ENCODE measurements around the gene BLTP3B. TPM values are rescaled to one million over a fixed set of nuclear protein-coding genes. Genes with fewer than 3 reads are reported as not detected.

Gene BLTP3B
- total RNA-seq, 1 experiment from 2014 or later: 27.6 TPM

DNA sequence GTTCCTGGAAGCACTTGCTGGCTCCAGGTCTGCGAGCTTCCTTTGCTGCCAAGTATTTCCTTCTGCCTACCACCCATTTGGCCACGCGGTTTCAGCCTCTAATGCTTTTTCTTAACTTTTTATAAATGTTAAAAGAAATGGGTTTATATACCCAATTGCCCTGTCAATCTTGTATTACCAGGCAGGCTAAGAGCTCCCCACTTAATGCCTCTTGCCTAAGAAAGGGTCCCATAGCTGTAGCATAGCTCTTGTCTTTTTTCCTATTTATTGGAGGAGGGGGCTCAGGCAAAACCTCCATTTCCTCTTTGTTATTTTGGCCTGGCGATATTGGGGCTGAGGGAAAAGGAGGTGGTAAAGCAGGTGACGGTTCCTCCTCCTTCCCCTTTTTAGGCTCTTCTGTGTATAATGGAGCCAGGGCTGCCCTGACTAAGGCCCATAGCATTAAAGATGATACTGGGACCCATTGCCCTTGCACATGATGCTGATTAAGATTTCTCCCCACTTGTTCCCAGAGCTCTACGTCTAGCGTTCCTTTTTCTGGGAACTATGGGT is 21.6 kb upstream of the BLTP3B start:
- no peak for DNase-seq (ENCODE audit: low read depth)

DNA sequence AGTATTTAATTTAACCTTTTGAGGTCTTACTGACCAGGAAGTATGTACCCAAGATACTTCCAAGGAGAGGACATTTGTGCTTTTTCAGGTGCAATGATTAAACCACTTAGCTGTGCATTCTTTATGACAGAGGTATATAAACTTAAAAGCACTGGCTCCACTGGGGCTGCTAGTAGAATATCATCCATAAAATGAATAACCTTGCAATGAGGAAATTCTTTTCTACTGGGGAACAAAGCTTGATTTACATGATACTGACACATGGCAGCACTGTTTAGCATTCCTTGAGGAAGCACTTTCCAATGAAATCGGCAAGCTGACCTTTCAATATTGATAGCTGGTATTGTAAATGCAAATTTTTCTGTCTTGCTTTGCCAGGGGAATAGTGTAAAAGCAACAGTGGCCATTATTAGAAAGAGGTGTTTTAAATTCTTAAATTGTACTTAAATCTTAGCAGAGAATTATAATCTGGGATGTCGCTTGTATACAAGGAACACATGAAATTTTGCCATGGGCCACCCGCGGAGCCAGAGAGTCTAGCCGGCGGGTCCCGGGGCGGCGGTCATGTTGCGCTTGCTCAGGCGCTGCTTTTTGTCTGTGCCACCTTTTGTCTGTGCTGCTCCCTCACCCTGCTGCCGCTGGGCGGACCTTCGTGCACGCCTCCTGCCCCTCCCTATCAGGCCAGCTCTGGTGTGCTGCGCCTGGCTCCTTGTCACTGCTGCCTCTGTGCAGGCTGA is 20.9 kb upstream of the BLTP3B start:
- peak; percentile 68 for DNase-seq (ENCODE audit: low read depth)

DNA sequence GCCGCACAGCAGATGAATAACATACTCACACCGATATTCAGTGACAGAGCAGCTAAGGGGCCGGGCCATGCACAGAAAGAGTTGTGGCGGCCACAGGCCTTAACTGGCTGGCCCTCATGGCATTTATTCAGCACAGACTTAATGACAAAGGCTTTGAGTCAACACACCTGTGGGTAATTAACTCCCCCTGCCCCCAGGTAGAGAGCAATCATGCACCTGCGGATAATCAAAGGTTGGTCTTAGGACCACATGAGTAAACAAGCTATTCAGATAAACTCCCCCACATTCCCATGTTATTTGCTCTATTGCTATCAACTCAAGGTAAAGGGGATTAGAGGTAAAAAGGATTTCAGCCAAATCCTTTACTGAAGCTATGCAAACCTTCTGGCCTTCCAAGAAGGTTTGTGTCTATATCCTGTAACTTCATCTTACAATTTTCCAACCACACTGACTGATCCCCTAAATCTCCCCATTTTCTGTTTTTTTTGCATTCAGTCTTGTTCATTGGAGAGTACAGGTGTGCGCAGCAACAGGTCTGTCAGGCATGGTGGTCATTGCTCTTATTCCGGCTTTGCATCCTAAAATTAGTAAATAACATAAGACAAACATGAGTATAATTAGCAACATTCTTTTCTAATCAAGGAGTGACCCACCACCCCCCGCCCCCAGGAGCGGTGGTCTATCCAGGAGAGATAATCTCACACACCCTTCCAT is 16.9 kb upstream of the BLTP3B start:
- DNase-seq (ENCODE audit: low read depth): no peak

DNA sequence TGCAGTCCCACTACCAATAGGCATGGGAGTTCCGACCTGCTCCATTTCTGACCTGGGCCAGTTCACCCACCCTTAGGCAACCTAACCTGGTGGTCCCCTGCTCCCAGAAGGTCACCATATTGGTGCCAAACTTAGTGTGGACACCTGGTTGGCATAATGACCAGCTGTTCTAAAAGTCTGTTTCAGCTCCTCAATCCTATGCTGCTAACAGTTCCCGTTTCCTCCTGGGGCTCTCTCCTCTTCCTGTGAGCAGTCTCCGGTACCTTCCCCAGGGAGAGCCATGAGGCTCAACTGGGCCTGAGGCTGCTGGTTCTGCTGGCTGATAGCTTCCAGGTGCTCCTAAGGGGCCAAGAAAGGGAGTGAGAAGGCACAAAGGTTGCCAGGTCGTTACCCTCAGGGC is 15.9 kb upstream of the BLTP3B start:
- no peak for DNase-seq (ENCODE audit: low read depth)

- no peak for DNase-seq (ENCODE audit: low read depth)
Measured at GRCh38 chr12:100157427-100157821, 14.8 kb upstream of the BLTP3B start.

DNA sequence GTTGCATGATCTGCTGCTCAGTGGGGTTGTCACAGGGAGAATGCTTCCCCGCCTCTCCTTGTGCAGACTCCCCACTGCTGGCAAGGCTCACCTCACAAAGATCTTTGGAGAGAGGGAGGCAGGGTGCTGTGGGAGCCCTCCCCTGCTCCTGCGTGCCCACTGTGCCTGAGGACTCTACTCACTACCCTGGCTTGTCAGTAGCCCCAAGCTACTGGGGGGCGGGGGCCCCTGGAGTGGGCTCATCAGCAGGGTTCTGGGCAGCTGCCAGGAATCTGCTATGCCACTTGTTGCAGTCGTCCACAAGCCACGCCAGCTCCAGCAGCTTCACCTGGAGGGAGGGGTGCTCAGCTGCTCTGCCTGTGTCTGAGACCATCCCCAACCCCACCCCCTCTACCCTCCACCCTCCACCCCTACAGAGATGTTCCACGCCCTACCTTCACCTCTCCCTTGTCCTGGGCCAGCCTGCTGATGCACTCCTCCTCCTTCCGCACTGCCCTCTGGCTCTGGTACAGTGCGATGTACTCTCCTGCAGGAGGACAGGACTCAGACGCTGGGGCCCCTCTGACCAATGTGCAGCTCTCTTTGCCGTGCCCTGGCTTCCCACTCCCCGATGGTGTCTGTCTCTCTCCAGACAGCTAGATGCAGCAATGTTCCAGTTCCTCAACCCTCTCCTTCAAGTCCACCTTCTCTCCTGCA is 14.2 kb upstream of the BLTP3B start:
- DNase-seq (ENCODE audit: low read depth): no peak

DNA sequence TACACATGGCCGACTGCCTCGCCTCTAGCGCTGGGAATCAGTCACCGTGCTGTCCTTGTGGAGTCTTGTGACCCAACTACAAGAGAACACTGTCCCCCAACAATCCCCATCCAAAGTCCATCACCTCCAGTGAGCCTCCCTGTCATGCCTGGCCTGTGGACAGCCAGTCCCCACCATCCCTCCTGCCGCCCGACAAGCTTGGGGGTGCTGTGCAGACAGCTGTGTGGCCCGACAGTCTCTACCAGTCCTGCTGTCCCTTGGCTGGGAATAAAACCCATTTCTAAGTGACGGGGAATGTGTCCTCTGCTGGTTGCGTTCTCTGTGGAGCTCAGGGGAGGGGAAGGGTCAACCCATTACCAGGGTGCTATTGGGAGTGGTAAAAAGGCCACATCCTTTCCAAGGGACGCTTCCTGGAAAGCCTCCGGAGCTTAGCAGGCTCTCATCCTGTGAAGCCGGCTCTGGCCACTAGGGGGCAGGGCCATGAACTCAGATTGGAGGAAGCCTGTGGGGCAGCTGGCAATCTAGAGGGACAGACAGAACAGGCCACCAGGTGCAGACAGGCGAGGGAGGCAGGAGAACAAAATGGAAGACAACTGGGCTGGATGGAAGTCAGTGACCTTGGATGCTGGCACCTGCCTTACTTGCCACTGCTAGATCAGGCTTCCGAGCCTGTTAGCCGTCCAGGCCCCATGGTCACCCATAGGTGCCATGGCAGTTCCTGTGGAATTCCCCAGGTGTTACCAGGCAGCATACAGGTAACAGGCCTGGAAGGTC is 12.0 kb upstream of the BLTP3B start:
- peak; percentile 63 for DNase-seq (ENCODE audit: low read depth)

GRCh38 chr12:100153131-100153530 is 10.5 kb upstream of the BLTP3B start:
- DNase-seq (ENCODE audit: low read depth): no peak

DNA sequence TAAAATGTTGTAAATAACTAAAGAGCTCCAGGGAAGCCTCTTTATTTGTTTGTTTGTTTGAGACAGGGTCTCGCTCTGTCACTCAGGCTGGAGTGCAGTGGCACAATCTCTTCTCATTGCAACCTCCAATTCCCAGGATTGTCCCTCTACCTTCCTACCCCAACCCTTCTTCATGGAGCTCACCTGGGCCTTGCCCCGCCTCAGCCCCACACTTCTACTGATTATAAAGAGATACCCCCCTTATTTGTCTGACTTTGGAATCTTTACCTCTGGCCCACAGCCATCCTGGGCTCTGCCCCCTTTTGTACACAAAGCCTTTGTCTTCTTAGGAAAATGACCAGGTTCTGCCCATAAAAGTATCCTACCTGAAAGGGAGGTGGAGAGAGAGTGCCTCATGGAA is 9.1 kb upstream of the BLTP3B start:
- no peak for DNase-seq (ENCODE audit: low read depth)

- no peak for DNase-seq (ENCODE audit: low read depth)
Measured at GRCh38 chr12:100146252-100146651, 3.6 kb upstream of the BLTP3B start.

GRCh38 chr12:100145643-100146042 is 3.0 kb upstream of the BLTP3B start:
- DNase-seq (ENCODE audit: low read depth): no peak

DNA sequence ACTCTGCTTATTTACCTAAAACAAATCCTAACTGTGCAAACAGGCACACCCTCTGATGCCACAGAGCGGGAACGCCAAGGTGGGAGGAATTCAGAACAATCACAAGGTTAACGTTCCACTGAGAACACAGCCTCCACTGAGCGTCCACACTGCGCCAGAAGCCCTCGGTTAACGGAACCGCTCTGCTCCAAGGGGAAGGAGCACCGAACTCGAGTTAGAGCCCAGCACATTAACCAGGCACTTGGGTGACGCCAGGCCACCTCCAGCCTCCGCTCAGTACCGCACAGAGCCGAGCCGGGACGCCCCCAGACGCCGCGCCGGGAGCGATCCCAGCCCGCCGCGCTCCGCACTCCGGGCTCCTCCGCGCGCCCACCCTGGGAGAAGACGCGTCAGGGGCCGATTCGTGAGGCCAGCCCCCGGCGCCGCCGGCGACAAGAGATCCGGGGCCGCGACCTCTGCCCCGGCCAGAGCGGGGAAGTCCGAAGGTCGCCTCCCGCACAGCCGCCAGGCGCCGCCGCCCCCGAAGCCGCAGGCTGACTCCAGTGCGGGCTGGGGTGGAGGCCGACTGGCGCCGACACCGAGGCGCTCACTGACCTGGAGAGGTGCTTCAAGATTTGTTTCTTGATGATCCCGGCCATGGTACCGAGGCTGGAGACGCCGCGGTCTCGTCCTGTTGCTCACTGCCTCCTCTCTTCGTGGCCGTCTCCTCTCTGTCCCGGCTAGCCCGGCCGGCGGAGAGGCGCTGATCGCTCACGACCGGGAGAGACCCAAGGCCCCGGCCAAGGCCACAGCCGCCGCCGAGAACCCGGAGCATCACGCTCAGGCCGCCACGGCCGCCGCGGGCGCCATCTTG is 450 bp downstream of the BLTP3B start:
- DNase-seq (ENCODE audit: low read depth): peak; percentile 23

DNA sequence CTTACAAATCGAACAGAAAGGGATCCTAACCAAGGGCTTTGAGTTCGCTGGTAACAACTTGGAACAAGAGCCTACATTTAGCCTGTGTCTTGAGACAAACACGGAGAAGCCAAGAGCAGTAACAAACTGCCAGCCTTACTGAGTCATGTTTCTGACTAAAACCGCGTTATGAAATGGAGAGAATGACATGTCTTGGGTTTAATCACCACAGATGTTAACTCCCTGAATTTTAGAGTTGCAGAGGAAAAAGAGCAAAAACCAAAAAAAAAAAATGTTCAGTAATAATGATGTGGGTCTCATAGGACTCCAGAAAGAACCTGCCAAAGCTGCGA is 1.0 kb downstream of the BLTP3B start:
- peak; percentile 75 for DNase-seq (ENCODE audit: low read depth)

GRCh38 chr12:100138803-100139098 is 3.9 kb downstream of the BLTP3B start:
- DNase-seq (ENCODE audit: low read depth): no peak

- DNase-seq (ENCODE audit: low read depth): peak; percentile 28
Measured at GRCh38 chr12:100138048-100138802, 4.4 kb downstream of the BLTP3B start.

DNA sequence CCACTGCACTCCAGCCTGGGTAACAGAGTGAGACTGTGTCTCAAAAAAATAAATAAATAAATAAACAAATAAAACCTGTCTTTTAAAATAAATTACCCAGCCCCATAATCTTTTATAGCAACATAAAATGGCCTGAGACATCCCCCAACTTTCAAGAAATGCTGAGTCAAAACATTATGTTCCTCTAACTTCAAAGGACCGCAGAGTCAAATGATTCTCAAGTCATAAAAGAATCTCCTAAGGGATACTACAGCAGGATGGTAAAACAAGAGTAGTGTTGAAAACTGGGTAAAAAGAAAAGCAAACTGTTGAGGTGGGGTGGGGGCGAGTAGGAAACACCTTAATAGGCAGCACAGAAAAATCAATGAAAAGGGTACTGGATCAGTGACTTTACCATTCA is 9.5 kb downstream of the BLTP3B start:
- DNase-seq (ENCODE audit: low read depth): no peak

DNA sequence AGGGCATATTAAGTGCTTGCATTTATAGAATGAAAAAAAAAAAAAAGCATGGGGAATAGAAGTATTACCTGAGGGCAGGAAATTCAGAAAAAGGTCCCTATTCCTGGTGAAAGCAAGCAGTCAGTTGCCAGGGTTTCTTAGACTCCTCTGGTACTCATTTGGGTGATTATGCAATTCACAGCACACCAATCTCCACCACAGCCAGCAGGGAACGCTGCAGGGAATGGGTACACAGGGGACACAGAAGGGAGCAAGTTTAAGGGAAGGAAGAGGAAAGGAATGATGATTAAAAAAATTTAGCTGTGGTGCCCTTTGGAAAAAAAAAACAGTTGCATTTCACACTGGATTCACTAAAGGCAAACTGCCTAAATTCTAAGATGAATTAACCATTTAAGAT is 14.2 kb downstream of the BLTP3B start:
- DNase-seq (ENCODE audit: low read depth): peak; percentile 42

DNA sequence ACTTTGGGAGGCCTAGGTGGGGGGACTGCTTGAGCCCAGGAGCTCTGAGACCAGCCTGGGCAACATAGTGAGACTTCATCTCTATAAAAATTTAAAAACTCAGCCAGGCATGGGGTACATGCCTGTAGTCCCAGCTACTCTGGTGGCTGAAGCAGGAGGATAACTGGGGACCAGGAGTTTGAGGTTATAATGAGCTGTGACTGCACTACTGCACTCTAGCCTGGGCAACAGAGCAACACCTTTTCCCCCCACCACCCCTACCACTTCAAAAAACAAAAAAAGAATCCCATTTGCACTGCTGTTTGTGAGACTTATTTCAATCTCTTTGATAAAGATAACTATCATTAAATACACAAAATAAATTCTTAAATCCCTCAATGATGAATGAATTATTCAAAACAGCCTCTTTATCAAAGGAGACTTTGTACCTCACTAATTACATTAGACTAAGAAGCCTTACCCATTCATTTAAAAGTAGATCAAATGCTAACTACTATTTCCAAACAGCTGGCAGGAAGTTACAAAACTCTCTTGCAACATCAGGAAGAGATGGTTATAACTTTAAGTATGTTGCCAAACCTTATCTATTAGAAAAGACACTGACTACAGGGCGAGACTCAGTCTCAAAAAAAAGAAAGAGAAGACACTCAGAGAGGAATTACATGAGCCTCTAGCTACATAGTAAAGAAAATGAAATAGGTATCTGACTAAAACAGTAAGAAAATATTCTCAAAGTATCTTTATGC is 14.7 kb downstream of the BLTP3B start:
- peak; percentile 42 for DNase-seq (ENCODE audit: low read depth)

DNA sequence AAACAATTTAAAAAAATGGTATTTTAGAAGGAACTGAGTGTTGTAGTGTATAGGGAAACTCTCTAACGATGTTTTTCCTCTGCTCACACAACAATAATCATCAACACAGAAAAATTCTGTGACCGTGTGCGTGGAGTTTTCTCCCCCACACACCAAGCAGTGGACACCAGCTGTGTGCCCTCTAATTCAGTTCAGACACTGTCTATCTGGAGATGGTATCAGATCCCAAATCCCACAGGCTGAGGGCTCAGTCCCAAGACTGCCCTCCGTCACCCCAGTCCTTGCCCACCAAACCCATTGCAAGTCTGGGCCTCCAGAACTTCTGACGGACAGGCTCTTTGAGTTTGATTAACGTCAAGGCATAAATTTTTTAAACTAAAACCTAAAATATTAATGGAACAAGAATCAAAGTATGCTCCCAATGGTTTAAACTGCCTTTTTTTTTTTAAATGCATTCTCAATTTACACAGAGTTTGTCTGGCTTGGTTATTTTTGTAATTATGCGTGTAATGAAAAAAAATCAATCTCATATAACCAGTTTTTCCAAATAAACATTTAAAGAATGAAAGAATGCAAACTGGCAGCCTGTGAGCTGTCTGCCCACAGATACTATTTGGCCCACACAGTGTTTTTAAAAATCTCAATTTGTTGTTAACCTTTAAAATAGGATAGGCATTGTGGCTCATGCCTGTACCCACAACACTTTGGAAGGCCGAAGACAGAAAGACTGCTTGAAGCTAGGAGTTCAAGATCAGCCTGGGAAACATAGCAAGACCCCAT is 19.2 kb downstream of the BLTP3B start:
- no peak for DNase-seq (ENCODE audit: low read depth)

Data from RPMI7951 (cell line).